Choroid plexus epithelial cell (primary cell): ENCODE results near the gene RCOR1.

ENCODE experiments used
- DNase-seq: peaks from one replicate; pipeline ENCODE4 v3.0.0-alpha.2; 2010; ENCODE audit warnings: low read depth
- H3K4me3 ChIP-seq: 2 replicates; pipeline ENCODE4 v1.5.1; 2011; ENCODE audit warnings: low read depth, mild to moderate bottlenecking, control low read depth, low read length, moderate library complexity
- CTCF ChIP-seq: conservative IDR thresholded peaks from 2 replicates; pipeline ENCODE4 v1.5.1; 2011; ENCODE audit warnings: low read depth, mild to moderate bottlenecking, control low read depth, inconsistent platforms, low read length, moderate library complexity

RCOR1 gene

DNA sequence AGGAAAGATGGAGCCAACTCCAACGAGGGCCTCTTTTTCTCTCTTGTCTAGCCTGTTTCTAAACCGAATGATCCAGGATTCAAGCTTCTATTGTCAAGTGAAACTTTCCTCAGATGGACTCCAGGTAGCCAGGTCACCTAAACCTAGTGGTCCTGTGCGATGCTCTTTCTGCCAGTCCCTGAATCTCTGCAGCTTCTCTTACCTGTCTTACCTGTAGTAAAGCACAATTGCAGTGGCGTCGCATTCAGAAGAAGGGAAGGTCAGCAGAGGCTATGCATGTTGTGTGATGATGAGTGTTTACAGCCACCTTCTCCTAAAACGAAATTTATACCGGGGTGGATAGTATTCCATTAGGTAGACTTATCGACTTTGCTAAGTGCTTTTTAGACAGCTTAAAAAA is 137.4 kb downstream of the RCOR1 start:
- no peak for TF ChIP-seq CTCF
- no peak overlapping the region for H3K4me3 ChIP-seq
- DNase-seq = no peak

- H3K4me3 ChIP-seq = no peak overlapping the region
- no peak for DNase-seq
- no peak for TF ChIP-seq CTCF
These were observed 138.8 kb downstream of the RCOR1 start for GRCh38 chr14:102731101-102731870.

DNA sequence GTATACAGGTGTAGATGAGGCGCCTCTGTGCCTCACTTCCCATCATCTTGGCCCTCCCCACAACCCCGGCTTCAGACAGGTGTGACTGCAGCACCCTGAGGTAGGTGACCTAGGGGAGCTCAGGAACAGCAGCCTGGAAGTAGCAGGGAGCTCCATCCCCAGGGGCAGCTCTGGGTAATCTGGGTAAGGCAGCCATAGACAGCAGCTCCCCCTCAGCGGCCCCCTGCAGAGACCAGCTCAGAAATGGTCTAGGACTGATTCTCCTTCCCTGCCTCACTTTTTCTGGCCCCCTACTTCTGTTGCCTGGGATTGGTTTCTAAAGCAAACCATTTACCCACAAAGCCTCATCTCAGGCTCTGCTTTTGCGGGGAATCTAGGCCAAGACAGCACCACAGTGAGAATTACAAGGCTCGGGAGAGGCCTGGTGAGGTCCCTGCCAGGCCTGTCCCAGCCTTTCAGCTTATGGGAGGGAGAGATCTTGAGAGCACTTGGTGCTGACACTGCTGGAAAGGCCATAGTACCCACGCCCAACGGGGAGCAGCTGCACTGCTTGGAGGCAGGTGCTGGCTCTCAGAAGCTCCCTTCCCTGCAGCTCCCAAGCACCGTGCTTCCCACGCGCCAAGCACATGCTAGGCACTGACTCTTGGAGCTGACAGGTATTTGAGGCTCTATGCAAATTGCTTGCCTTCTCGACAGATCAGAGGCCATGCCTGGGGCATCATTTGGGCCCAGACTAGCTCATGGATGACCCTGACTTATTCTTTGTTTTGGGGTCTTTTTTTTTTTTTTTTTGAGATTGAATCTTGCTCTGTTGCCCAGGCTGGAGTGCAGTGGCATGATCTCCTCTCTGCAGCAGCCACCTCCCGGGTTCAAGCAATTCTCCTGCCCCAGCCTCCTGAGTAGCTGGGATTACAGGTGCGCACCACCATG is 139.7 kb downstream of the RCOR1 start:
- H3K4me3 ChIP-seq = no peak overlapping the region
- no peak for TF ChIP-seq CTCF
- DNase-seq = no peak

DNA sequence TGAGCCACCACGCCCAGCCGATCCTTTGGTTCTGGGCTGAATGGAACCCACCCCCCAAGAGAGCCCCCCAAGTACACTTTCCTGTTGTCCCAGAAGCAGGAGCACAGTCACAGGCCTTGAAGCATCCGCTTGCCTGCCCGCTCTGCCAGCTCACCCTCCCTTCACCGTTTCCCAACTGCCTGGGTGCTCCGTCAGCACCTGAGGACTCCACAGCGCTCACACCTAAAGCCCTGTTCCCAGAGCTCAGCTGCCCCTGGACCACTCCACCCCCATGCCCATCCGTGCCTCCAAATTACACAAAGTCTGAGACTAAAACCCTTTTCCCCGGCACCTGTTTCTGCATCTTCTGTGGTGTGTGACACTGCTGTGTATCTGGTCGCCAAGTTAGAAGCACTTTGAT is 140.5 kb downstream of the RCOR1 start:
- TF ChIP-seq CTCF = no peak
- DNase-seq = no peak
- H3K4me3 ChIP-seq = no peak overlapping the region

DNA sequence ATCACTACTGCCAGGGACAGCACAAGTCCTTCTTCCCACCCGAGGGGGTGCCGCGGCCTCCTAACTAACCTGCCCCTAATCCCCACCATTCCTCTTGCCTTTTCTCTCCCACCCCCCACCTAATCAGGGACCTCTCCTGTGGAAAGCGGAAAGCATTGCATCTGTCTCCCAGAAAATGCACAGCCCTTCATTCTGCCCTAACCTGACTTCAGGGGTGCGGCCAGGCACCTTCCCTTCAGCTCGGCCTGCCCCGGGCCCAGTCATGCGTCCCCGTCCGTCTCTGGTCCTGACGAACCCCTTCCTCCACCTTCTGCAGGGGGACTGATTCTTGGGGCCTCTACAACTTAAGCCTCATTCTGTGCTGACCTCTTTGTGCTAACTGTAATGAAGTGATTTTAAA is 140.9 kb downstream of the RCOR1 start:
- no peak overlapping the region for H3K4me3 ChIP-seq
- no peak for TF ChIP-seq CTCF
- DNase-seq = no peak

DNA sequence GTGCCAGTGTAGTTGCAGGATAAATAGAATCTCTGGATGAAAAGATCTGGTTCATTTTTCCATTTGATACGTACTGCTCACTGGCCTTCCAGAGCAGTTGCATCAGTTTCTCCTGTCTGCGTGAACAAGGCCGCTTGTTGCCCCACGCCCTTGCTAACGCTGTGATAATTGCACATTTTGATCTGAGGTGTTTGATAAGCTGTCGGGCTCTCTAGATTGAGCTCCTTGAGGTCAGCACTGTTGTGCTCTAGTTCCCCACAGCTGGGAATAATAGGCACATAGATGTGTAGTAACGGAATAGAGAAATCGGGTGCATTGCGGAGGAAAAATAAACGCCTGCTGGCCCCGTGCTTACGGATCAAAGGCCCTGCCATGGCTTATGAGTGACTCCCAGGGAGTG is 142.0 kb downstream of the RCOR1 start:
- no peak for DNase-seq
- no peak overlapping the region for H3K4me3 ChIP-seq
- TF ChIP-seq CTCF = no peak
